ENCODE measurements around the gene BICDL2.

The BICDL2 gene

DNA sequence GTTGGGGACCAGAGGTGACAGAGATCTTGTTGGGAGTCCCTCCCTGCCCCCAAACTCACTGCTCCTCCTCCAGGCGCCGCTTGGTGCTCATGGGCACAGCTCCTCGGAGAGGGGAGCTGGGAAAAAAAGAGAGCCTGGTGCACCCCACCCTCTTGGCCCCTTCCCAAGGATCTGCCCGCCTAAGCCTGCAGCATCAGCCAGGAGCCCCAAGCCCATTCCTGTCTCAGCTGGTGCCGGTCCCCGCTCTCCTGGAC, 13.4 kb downstream of the BICDL2 start:
- DNase-seq = no peak

DNA sequence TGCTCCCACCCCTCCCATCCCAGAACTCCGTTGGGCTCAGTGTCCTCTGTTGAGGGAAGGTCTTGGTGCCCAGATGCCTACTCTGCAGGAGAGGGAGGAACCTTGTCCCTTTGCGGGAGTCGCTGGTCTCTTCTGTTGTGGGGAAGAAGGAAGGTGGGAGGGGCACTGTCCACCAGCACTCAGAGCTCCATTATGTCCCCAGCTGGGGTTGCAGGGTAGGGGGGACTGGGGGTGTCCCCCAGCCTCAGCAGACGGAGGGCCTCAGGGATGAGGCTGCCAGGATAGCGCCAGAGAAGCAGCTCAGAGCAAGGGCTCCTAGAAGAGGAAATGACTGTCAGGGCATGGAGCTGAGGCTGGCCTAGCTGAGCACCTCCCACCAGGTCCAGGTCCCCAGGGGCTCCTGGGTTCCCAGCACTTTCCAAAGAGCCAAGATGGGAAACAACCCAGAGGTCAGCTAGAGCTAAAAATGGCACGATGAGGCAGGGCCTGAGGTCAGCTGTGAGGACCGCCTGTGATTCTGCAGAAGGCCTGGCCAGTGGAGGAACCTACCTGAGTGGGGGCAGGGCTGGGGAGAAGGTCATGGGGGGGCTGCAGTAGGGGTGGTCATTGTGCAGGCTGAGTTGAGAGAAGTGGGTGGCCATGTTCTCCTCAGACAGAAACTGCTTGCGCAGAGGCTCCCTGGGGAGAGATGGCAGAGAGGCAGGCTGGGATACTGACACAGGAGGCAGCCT, 13.9 kb downstream of the BICDL2 start:
- no peak for DNase-seq

DNA sequence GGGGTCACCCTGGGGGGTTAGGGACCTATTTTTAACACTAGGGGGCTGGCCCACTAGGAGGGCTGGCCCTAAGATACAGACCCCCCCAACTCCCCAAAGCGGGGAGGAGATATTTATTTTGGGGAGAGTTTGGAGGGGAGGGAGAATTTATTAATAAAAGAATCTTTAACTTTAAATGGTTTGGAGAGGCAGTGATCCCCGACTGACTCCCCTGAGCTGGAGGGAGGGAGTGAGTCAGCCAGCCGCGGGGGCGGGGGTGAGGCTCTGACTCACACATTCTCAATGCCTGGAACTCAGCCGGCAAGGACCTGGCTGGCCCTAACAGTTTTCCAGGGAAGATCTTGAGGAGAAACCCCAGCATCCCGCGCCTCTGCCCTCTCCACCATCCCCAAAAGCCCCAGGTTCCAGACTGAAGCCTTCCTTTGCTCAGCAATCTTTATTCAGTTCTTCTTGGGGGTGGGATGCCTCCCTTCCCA, 14.5 kb downstream of the BICDL2 start:
- no peak for DNase-seq

DNA sequence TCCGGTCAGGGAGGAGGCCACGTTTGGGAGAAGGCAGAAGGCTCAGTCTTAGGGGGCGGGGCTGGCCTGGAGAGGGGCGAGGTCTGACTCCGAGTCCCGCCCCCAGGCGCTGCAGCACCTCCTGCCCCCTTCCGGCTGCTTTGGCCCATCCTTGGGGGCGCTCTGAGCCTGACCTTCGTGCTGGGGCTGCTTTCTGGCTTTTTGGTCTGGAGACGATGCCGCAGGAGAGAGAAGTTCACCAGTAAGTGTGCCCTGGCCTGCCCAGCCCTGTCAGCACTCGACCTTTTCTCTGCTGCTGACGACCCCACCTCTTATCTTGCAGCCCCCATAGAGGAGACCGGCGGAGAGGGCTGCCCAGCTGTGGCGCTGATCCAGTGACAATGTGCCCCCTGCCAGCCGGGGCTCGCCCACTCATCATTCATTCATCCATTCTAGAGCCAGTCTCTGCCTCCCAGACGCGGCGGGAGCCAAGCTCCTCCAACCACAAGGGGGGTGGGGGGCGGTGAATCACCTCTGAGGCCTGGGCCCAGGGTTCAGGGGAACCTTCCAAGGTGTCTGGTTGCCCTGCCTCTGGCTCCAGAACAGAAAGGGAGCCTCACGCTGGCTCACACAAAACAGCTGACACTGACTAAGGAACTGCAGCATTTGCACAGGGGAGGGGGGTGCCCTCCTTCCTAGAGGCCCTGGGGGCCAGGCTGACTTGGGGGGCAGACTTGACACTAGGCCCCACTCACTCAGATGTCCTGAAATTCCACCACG, 15.1 kb downstream of the BICDL2 start:
- no peak for DNase-seq

DNA sequence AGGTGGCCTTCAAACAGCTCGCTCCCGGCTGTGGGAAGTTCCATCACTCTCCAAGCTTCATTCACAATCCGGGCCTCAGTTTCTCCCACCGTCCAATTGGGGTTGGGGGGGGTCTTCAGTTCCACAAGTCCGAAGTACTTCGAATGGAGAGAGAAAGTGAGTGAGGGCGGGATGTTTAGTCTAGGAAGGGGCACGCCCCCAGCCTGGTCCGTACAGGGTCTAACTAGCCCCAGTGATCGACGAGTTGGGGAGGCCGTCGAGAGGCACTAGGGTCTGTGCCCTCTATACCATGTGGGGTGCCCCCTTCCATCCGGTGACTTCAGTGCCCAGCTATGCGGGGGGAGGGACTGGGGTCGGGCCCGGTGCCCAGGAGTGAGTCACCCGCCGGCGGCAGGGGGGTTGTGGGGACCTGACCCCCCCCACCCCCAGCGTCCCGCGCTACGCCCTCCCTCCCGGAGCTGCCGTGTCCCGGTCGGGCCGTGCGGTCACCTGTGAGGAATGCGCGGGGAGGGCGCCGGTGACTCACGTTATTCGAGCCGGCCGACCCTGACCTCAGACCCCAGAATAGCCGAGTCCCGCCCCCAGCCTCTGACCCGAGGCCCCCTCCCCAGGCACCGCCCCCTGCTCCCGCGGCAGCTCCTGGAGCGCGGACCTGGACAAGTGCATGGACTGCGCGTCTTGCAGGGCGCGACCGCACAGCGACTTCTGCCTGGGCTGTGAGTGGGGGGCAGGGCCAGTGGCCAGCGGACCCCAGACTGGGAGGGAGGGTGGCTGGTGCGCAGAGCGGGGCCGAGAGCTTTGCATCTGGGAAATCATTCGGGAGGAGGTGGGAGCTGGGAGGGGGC, 15.9 kb downstream of the BICDL2 start:
- DNase-seq = no peak

DNA sequence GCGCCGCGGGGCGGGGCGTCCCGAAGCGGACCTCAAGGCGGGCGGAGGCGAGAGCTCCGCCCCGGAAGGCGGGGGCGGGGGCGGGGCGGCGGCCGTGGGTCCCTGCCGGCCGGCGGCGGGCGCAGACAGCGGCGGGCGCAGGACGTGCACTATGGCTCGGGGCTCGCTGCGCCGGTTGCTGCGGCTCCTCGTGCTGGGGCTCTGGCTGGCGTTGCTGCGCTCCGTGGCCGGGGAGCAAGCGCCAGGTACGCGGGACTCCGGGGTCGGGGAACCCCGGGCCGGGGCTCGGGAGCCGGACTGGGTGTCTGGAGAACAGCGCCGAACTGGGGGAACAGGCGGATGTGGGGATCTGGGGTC, 16.5 kb downstream of the BICDL2 start, which contains the start of gene TNFRSF12A:
Gene TNFRSF12A (plus strand): TSS at position 122 of the 357 bp plus-strand sequence. CDS start 30 bp downstream, at position 152.
- peak; percentile 33 for DNase-seq

DNA sequence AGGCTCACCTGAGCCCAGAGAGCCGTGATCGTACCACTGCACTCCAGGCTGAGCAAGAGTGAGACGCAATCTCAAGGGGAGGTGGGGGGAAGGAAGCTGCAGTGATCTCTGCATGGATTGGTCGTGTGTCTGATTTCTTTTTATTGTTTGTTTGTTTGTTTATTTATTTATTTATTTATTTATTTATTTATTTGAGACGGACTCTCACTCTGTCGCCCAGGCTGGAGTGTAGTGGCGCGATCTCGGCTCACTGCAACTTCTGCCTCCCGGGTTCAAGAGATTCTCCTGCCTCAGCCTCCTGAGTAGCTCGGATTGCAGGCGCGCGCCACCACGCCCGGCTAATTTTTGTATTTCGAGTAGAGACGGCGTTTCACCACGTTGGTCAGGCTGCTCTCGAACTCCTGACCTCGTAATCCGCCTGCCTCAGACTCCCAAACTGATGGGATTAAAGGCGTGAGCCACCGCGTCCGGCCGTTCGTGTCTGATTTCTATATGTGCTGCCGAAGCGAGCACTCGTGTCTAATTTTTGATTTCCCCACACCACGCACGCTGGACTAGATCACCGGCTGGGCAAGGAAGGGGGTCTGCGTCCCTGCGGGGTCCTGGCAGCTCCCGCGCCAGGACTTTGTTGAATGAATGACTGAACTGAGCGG, 17.0 kb downstream of the BICDL2 start:
- DNase-seq = no peak

DNA sequence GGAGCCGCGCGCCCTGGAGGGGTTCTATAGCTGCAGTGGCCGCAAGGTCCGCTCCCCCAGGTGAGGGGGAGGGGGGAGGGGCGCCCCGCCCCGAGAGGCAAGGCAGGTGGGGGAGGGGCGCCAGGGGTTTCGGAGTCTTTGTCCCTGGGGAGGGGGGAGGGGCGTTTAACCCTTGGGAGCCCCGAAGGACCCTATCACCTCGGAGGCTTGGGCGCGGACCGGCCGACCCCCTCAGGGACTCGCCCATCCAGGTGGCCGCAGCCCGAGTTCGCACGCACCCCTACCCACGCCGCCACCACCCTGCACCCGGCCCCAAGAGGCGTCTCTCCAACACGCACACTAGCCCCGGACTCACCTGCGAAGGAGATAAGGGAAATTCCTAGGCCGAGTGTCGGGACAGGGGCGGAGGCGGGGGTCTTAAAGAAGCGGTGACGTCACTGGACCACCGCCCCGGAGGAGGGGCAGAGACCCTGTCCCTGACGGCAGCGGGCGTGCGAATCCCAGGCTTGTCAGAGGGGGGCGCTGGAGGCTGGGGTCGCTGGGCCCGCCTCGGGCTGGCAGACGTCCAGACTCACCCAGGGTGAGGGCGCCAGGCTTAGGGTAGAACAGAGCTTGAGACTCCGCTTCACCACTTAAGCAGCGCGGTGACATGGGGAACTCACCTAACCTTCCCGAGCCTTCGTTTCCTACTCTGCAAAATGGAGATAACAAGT, 18.8 kb downstream of the BICDL2 start, which contains the start of gene CLDN6:
Gene CLDN6 (minus strand): TSS at position 390 of the 713 bp plus-strand sequence. CDS start 2,162 bp downstream, outside the sequence.
- no peak for DNase-seq

DNA sequence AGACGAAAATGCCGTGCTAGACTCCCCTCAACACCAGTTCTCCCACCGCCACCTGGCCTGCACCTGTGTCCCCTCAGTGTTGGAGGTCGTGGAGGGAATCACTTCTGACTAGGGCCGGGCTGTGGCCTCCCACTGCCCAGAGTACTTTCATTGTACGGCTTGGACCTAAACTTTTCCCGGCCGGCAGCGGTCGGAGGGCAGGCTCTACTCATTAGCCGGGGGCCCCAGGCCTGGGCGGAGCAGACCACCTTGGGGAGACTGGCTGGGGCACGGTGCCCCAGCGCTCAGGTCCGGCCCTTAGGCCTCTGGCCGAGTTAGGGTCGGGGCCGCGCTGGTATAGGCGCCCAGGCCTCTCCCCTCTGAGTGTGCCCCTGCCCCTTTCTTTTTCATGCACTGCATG, 19.4 kb downstream of the BICDL2 start:
- no peak for DNase-seq

DNA sequence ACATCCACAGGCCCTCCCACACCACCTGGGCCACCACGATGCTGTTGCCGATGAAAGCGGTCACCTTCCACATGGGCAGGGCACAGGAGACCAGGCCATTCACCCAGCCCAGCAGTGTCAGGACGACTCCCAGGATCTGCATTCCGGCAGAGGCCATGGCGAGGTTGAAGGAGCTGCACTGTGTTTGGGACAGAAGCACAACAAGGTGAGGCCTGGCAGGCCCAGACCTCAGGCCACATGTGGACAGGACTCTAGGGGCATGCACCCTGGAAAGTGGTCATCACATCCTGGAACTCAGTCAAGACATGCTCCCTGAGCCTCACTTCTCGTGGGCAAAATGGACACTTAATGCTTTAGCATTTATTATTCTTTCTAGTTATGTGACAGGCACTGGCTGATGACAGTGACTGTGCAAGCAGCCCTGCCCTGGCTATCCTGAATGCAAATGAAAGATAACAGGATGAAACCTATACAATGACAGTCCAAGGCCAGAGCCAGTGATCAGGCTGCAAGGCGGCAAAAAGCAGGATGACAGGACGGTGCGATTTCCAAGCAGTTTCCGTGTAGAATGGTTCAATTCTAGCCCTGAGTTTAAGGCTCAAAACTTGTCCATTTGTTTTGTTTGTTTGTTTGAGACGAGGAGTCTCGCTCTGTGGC, 20.8 kb downstream of the BICDL2 start:
- DNase-seq = no peak

DNA sequence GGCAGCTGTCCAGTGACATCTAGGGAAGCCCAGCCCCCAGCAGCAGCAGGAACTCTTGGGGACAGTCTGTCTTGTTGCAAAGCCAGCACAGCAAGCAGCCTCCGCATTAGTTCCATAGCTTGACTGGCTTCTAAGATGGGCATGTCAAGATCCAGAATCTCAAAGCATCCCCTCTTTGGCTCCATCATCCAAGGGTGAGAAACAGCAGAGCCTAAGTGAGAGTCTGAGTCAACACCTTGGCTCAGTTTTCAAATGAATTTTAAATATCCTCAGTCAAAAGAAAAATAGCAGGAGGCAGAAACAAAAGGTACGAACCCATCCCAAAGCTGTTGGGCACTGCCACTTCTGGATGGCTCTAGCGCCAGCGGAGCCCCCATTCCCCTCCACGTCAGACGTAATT, 21.8 kb downstream of the BICDL2 start:
- DNase-seq = no peak

DNA sequence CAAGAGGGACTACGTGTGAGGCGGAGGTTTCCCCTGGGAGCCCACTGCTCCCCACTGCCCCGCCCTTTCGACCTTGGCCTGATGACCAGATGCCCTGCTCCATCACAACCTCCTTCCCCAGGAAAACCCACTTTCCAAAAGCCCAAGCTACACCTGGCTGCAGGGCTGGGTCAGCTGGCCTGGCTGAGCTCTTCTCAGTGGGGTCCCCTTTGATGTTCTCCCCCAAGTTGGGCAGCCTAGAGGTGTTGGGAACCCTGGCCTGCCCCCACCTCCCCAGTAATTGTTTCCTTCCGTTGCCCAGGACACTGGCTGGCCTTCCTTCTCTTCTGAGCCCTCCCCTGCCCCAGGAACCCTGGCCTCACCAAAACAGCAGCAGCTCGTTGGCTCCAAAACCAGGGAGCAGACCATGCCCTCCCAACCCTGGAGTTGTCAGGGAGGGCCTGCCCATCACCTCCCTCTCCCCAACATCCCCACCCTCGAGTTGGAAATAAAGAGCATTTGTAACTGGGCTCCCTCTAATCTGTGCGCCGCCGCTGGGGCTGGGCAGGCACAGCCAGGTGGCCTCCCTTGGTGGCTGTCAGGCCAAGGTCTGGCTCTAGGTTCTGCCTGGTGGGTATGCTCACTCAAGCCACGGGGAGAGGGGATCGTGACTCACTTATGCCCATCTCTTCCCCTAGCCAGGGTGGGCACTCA, 22.6 kb downstream of the BICDL2 start:
- DNase-seq = no peak

DNA sequence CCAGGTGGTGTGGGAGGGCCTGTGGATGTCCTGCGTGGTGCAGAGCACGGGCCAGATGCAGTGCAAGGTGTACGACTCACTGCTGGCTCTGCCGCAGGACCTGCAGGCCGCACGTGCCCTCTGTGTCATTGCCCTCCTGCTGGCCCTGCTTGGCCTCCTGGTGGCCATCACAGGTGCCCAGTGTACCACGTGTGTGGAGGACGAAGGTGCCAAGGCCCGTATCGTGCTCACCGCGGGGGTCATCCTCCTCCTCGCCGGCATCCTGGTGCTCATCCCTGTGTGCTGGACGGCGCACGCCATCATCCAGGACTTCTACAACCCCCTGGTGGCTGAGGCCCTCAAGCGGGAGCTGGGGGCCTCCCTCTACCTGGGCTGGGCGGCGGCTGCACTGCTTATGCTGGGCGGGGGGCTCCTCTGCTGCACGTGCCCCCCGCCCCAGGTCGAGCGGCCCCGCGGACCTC, 23.2 kb downstream of the BICDL2 start:
- DNase-seq = no peak

DNA sequence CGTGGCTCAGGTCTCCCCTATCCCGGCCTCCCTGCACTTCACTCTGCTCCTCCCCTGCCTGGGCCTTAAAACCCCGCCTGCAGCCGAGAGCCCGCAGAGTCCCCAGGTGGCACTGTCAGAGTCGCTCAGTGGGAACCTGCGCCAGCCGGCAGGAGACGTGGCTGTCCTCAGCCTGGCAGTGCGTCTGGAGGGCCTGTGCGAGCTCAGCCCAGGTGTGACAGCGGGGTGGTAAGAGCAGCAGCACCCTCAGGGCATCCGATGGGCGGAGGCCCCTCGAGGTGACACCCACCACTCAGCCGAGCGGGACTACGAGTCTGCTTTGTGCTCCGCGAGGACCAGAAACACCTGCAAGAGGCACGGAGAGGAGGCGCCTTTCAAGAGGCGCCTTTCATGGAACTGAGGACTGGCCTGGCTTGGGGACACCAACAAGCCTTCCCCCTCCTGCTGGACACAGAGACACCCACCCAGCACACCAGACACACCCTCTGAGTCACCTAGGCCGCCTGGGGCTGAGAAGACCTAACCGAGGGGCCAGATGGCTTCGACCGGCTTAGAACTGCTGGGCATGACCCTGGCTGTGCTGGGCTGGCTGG, 23.8 kb downstream of the BICDL2 start, which contains the start of gene CLDN9:
Gene CLDN9 (plus strand): TSS at position 96 of the 593 bp plus-strand sequence. CDS start 440 bp downstream, at position 536.
- no peak for DNase-seq

DNA sequence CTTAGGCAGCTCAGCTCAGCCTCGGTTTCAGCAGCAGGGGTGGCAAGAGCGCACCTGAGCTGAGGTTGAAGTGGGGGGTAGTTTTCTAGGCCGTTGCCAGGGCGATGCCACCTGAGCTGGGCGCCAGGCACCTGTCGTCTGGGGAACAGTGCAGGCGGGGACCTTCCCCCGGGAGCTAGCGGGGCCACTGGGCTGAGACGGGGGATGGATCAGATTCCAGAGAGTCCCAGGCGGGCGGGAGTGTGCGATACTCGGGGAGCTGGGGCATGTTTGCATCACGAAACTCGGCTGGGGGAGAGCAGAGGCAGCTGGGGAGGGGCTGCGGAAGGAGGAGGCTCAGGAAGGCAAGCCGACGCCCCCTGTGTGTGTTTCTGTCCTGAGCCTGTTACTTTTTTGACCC, 24.5 kb downstream of the BICDL2 start:
- DNase-seq = no peak

DNA sequence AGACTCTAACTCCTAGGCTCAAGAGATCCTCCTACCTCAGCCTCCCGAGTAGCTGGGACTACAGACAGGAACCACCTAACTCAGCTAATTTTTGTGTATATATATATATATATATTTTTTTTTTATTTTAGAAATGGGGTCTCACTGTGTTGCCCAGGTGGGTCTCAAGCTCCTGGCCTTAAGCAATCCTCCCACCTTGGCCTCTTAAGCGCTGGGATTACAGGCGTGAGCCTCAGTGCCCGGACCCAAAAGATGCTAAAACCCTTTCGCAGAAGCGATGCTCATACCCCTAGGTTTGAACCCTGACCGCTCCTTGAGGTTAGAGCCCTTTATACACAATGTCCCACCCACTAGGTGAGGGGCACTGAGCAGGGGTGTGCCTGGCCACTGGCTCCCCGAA, 26.2 kb downstream of the BICDL2 start:
- no peak for DNase-seq

DNA sequence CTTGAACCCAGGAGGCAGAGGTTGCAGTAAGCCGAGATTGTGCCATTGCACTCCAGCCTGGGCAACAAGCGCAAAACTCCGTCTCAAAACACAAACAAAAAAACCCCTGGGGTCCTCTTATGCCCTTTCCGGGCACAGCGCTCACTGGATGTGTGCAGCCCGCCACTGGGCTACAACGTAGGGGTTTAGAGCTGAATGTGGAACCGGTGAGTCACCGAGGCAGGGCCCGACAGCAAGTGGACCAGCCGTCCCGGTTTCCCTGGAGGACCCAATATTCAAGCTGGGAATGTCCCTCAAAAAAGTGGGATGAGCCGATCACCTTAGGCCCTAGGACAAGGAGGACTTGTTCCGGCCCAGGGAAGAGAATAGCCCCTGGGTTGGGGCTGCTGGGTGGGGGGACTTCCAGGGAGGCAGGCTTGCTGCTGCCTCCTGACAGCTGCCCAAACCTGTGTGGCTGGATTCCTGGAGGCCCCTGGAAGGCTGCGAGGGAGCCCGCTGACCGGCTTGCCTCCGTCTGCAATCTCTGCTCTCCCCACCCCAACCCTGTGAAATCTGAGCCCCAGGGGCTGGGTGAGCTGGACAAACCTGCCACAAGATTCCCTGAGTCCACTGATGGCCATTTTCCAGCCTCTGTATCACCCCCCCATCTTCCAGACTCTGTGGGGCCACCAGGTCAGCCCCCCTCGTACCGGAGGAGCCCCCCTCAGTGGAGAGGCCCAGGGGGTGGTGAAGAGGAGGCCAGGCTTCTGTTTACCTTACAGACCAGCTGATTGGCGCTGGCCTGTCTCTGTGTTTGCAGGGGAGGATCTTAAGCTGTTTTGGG, 27.0 kb downstream of the BICDL2 start:
- DNase-seq = no peak

DNA sequence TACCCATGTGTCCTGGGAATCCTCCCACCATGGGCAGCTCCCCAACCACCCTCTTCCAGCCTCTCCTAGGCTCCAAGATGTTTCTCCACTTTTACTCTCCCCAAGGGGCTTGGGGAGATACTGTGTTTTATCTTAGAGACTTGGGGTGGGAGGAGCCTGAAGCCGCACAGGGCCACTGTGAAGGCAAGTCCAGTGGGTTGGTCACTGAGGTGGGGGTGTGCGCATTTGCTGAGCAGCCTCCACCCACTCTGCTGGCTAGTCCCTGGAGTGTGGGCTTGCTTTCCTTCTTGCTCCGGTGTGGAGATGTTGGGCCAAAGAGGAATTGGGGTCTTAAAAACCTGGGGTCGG, 28.1 kb downstream of the BICDL2 start:
- no peak for DNase-seq

DNA sequence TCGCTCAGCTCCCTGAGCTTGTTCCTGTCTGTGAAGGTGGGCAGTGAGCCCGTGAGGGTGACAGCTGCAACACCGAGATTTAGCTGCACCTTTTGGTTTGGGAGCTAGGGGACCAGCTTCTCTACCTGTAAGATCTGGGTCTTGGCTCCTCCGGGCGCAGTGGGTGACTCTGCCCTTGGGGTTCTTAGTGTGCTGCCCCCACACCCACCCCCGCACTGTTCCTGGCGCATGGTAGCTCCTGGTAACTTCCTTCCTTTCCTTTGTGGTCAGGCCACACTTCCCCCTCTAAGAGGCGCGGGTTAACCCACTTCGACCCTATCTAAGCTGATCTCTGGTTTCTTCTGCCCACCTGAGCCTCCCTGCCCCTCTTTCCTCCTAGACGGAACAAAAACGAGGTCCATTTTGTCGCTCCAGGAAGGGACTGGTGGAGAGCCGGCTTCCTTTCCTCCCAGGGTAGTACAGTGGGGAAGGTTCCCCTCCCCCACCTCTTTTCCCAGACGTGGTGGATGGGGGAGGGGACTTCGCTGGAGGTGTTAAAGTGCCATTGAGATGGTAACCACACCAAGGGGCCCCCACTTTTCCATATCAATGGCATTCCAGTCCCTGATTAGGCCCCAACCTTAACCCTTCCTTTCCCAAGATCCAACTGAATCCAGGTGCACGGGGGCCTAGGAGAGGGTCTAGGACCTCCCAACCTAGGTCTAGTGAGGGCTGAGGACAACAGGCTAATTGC, 28.6 kb downstream of the BICDL2 start:
- peak; percentile 90 for DNase-seq
